Immature natural killer cell (primary cell): ENCODE measurements around the gene ANKRD22. TPM values are rescaled to one million over a fixed set of nuclear protein-coding genes. Genes with fewer than 3 reads are reported as not detected.

Source experiments
- DNase-seq, 3 donors: peaks; one replicate each; pipeline ENCODE4 v3.0.0; 2022; ENCODE audit warnings: mixed read lengths in 1 of 3
- H3K27ac Mint-ChIP-seq, 6 donors: one replicate each; pipeline ENCODE4 v1.8.0; 2020; ENCODE audit warnings: mixed read lengths in 6 of 6, mild to moderate bottlenecking in 5 of 6, inconsistent platforms in 4 of 6, moderate library complexity in 3 of 6
- H3K27me3 Mint-ChIP-seq, 3 donors: one replicate each; pipeline ENCODE4 v1.8.0; 2020 to 2021; ENCODE audit warnings: low read depth in 3 of 3, mild to moderate bottlenecking in 3 of 3, mixed read lengths in 3 of 3, moderate library complexity in 3 of 3, inconsistent platforms in 1 of 3
- H3K36me3 Mint-ChIP-seq, 3 donors: one replicate each; pipeline ENCODE4 v1.8.0; 2020; ENCODE audit warnings: mixed read lengths in 3 of 3, inconsistent platforms in 2 of 3, mild to moderate bottlenecking in 2 of 3
- H3K4me1 Mint-ChIP-seq, 2 donors: one replicate each; pipeline ENCODE4 v1.8.0; 2020; ENCODE audit warnings: inconsistent platforms in 2 of 2, mild to moderate bottlenecking in 2 of 2, mixed read lengths in 2 of 2, moderate library complexity in 1 of 2
- H3K4me3 Mint-ChIP-seq, 5 donors: one replicate each; pipeline ENCODE4 v1.8.0; 2020; ENCODE audit warnings: mild to moderate bottlenecking in 5 of 5, mixed read lengths in 5 of 5, inconsistent platforms in 3 of 5, moderate library complexity in 3 of 5
- H3K9me3 Mint-ChIP-seq, 6 donors: one replicate each; pipeline ENCODE4 v1.8.0; 2020; ENCODE audit warnings: mild to moderate bottlenecking in 6 of 6, mixed read lengths in 6 of 6, inconsistent platforms in 4 of 6, moderate library complexity in 3 of 6
- polyA plus RNA-seq, 3 donors: library from polyadenylated mRNA; unstranded; fragments of 300-500 nt; fragmentation: Illumina TruSeq; gene quantifications; one replicate each; pipeline ENCODE4 v1.2.3, GENCODE V29; 2021

The ANKRD22 gene
- polyA plus RNA-seq, 3 donors from 2014 or later: 0.84 to 1.2 TPM; not detected in 1

GRCh38 chr10:88792661-88793060, 59.0 kb downstream of the ANKRD22 start:
- no peaks in the 10 kb centered on the region for H3K36me3 Mint-ChIP-seq
- peaks cover 0 to 4% (median 2%) of the 10 kb centered on the region in 3 donors for H3K27me3 Mint-ChIP-seq
- H3K27ac Mint-ChIP-seq: peak overlapping the region in 2 of 6 donors; percentile 6 to 26
- peaks cover 12 to 24% of the 10 kb centered on the region in 2 donors for H3K4me1 Mint-ChIP-seq
- peak in 2 of 3 donors; percentile 6 to 13 for DNase-seq
- peak overlapping the region in 1 of 5 donors; percentile 0 for H3K4me3 Mint-ChIP-seq
- H3K9me3 Mint-ChIP-seq: no peaks in the 10 kb centered on the region

GRCh38 chr10:88791924-88792323, 59.7 kb downstream of the ANKRD22 start:
- no peaks in the 10 kb centered on the region for H3K9me3 Mint-ChIP-seq
- H3K4me1 Mint-ChIP-seq: peaks cover 12 to 24% of the 10 kb centered on the region in 2 donors
- DNase-seq: no peak
- H3K27me3 Mint-ChIP-seq: peaks cover 0 to 4% (median 2%) of the 10 kb centered on the region in 3 donors
- H3K4me3 Mint-ChIP-seq: no peak overlapping the region
- H3K36me3 Mint-ChIP-seq: no peaks in the 10 kb centered on the region
- no peak overlapping the region for H3K27ac Mint-ChIP-seq

DNA sequence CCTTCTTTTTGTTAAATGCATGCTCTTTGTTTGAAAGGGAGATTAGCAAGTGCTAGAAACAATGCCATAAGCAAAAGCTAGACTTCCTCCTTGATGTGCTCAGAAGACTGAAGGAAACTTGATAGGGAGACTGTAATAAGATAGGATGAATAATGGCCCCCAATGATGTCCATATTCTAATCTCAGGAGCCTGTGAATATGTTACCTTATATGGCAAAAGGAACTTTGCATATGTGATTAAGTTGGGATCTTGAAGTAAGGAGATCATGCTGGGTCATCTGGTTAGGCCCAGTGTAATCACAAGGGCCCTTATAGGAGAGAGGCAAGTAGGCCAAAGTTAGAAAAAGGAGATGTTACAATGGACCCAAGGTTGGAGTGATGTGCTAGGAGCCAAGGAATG, 62.7 kb downstream of the ANKRD22 start:
- H3K4me1 Mint-ChIP-seq: peaks cover 13 to 23% of the 10 kb centered on the region in 2 donors
- peaks cover 0 to 5% (median 2%) of the 10 kb centered on the region in 3 donors for H3K27me3 Mint-ChIP-seq
- DNase-seq: no peak
- H3K27ac Mint-ChIP-seq: no peak overlapping the region
- no peaks in the 10 kb centered on the region for H3K9me3 Mint-ChIP-seq
- H3K36me3 Mint-ChIP-seq: no peaks in the 10 kb centered on the region
- H3K4me3 Mint-ChIP-seq: no peak overlapping the region

- no peak for DNase-seq
- Mint-ChIP-seq H3K4me1 (peaks cover 14 to 20% of the 10 kb centered on the region in 2 donors), H3K4me3 (no peak overlapping the region), H3K9me3 (no peaks in the 10 kb centered on the region), H3K36me3 (no peaks in the 10 kb centered on the region), H3K27ac (no peak overlapping the region), H3K27me3 (peaks cover 0 to 3% (median 1%) of the 10 kb centered on the region in 3 donors)
Measured at GRCh38 chr10:88787463-88787862, 64.2 kb downstream of the ANKRD22 start.

DNA sequence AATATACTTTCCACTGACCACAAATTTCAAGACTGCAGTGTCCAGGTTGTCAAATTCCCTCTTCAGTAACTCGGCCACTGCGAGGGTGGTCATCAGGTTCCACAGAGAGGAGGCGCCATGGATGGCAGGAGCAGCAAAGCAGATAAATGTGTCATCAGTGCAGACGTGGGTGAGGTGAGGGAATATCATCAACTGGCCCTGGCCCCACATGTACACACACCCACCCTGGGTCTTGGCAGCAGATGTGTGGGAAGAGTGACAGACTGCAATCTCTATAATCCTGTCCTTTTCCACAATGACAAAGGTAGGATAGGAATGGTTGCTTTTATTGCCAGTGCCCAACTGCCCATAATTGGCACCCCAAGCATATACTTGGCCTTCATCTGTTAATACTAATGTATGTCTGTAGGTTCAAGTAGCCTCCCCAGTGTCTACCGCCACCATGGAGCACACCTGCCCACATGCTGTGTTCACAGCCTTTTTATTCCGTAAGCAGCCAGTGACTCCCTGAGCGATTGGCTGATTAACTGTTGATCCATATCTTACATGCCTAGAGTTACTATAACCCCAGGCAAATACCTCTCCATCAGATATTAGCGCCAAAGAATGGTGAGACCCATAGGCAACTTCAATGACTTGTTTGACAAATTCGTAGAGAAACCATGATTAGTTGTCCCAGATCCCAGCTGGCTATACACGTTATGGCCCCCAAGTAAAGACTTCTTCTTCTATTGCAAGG, 65.4 kb downstream of the ANKRD22 start:
- no peak overlapping the region for H3K27ac Mint-ChIP-seq
- peaks cover 1 to 6% (median 2%) of the 10 kb centered on the region in 3 donors for H3K27me3 Mint-ChIP-seq
- H3K9me3 Mint-ChIP-seq: no peaks in the 10 kb centered on the region
- no peak overlapping the region for H3K4me3 Mint-ChIP-seq
- peaks cover 11 to 15% of the 10 kb centered on the region in 2 donors for H3K4me1 Mint-ChIP-seq
- no peaks in the 10 kb centered on the region for H3K36me3 Mint-ChIP-seq
- DNase-seq: no peak

GRCh38 chr10:88783724-88784123, 67.9 kb downstream of the ANKRD22 start:
- H3K4me1 Mint-ChIP-seq: peaks cover 11 to 15% of the 10 kb centered on the region in 2 donors
- peaks cover 1 to 6% (median 2%) of the 10 kb centered on the region in 3 donors for H3K27me3 Mint-ChIP-seq
- no peaks in the 10 kb centered on the region for H3K9me3 Mint-ChIP-seq
- peak overlapping the region in 4 of 5 donors; percentile 7 to 41 (median 29) for H3K4me3 Mint-ChIP-seq
- no peak overlapping the region for H3K27ac Mint-ChIP-seq
- peak; percentile 4 to 16 (median 13) for DNase-seq
- no peaks in the 10 kb centered on the region for H3K36me3 Mint-ChIP-seq

DNA sequence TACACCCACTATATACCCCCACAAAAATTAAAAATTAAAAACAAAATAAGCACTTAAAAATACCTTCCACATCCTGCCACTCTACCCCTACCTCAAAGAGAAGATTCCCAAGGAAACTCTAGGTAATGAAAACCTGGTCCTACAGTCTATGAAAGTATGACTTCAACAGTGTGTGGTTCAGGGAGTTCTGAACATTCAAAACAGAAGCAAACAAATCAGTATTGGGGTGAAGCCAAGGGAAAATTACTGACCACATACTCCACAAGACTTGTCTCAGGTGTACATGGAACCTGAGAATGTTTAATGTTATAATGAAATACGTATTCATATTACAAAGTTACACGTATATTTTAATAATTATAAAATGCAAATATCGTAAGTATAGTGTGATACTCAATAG, 69.4 kb downstream of the ANKRD22 start:
- no peaks in the 10 kb centered on the region for H3K9me3 Mint-ChIP-seq
- H3K36me3 Mint-ChIP-seq: no peaks in the 10 kb centered on the region
- H3K4me3 Mint-ChIP-seq: no peak overlapping the region
- H3K27ac Mint-ChIP-seq: no peak overlapping the region
- peaks cover 1 to 6% (median 4%) of the 10 kb centered on the region in 3 donors for H3K27me3 Mint-ChIP-seq
- peaks cover 11 to 15% of the 10 kb centered on the region in 2 donors for H3K4me1 Mint-ChIP-seq
- no peak for DNase-seq

DNA sequence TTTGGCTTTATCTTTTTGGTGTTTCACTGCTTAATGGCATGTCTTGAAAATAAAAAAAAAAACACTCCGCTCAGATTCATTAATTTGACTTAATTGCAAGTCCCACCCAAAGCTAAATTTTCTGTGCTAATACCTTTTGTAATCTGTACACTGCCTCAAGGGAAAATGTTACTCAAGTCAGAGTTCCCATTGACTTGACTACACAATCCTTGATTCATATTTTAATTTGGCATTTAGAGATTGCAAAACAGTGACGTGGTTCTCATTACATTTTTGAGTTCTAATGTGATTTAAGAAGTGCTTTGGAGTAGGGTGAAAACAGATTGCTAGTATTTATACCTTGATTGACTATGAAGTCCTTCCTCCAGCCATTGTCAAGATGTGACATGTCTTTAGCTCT, 70.4 kb downstream of the ANKRD22 start:
- Mint-ChIP-seq H3K36me3 (no peaks in the 10 kb centered on the region), H3K27me3 (peaks cover 1 to 5% (median 4%) of the 10 kb centered on the region in 3 donors), H3K9me3 (no peaks in the 10 kb centered on the region), H3K4me1 (peaks cover 11 to 15% of the 10 kb centered on the region in 2 donors), H3K4me3 (no peak overlapping the region), H3K27ac (no peak overlapping the region)
- no peak for DNase-seq

Other genes starting within 250 kb of the ANKRD22 start
- not detected for gene LIPF, start 187.4 kb downstream of the ANKRD22 start, polyA plus RNA-seq
- gene LIPK, start 145.6 kb downstream of the ANKRD22 start, polyA plus RNA-seq: not detected
- gene LIPN, start 91.8 kb downstream of the ANKRD22 start, polyA plus RNA-seq: not detected
- gene LIPM, start 49.1 kb downstream of the ANKRD22 start, polyA plus RNA-seq: not detected
- 1 to 10 TPM; 4.2 to 8.4 (median 7.3) TPM for gene STAMBPL1, start 28.4 kb upstream of the ANKRD22 start, polyA plus RNA-seq
- 10 to 100 TPM in 2 of 3 donors, 1 to 10 TPM in 1; 6.9 to 36.2 (median 12.6) TPM for gene ACTA2, start 100.9 kb upstream of the ANKRD22 start, polyA plus RNA-seq
- 10 to 100 TPM in 2 of 3 donors, 1 to 10 TPM in 1; 9.7 to 14.3 (median 11.1) TPM for gene FAS, start 139.0 kb upstream of the ANKRD22 start, polyA plus RNA-seq